ENCODE measurements around the gene PGRMC2.

DNA sequence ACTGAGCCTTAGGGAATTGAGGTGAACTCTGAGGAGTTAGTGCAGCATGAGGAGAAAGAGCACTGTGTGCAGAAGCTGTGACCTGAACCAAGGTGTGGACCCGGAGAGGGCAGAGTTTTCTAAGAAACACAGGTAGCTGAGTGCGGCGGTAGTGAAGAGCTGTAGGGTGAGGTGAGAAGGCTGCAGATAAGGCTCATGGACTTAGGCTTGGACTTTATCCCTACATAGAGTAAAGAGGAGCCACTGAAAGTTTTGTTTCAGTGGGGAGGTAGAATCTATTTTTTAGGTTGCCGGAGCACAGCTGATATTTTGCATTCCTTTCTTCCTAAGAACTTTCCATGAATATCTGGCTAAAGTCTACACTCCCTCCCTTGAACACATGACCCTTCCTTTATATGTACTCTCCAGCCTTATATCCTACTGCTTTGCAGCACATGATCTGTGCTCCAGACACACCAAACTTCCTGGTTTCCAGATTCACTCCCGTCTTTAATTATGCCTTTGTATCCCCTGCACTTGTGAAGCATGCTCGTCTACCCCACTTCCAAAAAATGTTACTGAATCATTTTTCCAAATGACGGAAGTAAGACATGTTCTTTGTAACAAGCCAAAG, 10.6 kb upstream of the PGRMC2 start:
- TF ChIP-seq CTCF (conservative IDR thresholded peaks at IDR 0.05 in 1 of 2, IDR thresholded peaks at IDR 0.05 in 1 of 2; ENCODE audit: extremely low read depth in 1 of 2, insufficient read depth in 1 of 2, low read depth in 1 of 2, low read length in 2 of 2) (no peak), EZH2 (IDR thresholded peaks at IDR 0.05; ENCODE audit: borderline replicate concordance, low read length) (no peak)
